Measurements from ENCODE around the gene TIMMDC1.
"Not testable (repeated sequence)": the region's sequence is repeated elsewhere in the genome, so short reads cannot be mapped to it uniquely, and the experiment has no call there.

Gene TIMMDC1

DNA sequence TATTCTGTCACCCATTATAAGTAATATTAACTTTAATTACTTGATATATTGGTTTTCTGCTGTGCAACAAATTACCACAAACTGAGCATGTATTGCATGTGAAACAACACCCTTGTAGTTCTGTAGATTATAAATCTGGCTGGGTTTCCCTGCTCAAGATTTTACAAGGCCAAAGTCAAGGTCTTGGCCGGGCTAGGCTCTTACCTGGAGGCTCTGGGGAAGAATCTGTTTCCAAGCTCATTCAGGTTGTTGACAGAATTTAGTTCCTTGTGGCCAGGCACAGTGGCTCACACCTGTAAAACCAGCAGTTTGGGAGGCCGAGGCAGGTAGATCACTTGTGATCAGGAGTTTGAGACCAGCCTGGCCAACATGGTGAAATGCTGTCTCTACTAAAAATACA, 16.3 kb downstream of the TIMMDC1 start:
- FAIRE-seq: no peak

- no peak for FAIRE-seq
Observed at GRCh38 chr3:119517112-119517511, 18.8 kb downstream of the TIMMDC1 start.

GRCh38 chr3:119518026-119518425, 19.7 kb downstream of the TIMMDC1 start:
- FAIRE-seq: no peak

DNA sequence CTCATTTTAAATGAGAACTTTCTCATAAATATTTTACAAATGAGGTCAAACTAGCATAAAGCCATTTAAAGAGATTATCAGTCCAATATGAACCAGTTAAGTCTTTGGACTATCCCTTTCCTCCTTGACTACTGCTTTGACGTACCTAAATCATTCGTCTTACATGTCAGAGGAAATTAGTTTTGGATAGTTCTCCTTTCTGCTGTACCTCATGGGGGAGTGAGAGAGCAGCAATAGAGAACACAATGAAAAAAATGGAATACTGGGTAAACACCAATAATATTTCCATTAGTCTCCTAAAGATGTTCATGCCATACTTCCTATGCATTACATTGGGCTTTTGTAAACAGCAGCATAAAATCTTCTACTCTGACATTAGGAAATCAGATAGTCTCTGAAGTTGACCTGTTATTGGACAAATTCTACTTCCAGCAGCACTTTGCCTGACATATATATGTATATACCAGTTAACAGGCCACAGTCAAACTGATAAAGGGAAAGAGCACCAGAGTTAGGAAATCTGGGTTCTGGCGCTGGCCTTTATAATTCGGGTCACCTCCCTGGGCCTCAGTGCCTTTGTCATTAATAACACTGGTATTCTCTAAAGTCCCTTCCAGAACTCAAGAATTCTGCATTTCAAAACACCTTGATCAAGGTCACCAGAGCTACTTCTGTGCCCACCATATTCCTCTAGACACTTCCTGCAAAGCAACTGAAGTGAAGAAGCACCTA, 26.8 kb downstream of the TIMMDC1 start:
- no peak for FAIRE-seq

DNA sequence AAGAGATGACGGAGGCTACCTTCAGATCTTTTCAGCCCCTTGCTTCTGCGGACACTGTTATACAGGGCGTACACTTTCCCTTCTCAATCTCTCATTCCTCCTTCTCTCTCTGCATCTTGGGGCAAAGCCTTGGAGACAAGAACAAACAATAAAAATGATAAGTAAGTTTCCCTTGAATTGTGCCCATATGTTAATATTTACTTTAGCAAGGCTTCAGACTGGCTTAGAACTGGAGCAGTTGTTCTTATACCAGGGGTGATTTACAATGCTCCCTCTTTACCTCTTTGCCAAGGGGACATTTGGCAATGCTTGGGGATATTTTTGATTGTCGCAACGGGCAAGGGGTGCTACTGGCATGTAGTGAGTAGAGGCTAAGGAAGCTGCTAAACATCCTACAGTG, 29.4 kb downstream of the TIMMDC1 start:
- FAIRE-seq: no peak

- no peak for FAIRE-seq
Observed at GRCh38 chr3:119529883-119530282, 31.5 kb downstream of the TIMMDC1 start.

- FAIRE-seq: no peak
Observed at GRCh38 chr3:119530456-119530855, 32.1 kb downstream of the TIMMDC1 start.

- FAIRE-seq: no peak
Observed at GRCh38 chr3:119531151-119531550, 32.8 kb downstream of the TIMMDC1 start.

DNA sequence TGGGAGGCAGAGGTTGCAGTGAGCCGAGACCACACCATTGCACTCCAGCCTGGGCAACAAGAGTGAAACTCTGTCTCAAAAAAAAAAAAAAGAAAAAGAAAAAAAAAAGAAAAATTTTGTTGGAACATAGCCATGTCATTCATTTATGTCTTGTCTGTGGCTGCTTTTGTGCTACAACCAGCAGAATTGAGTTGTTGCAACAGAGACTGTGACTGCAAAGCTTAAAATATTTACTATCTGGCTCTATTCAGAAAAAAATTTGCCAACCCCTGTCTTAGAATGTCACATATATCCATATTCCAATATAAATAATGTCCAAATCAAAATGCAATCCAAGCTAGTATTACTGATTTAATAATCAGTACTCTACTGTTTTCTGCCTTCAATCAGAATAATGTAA, 35.9 kb downstream of the TIMMDC1 start:
- FAIRE-seq: no peak

GRCh38 chr3:119536757-119537156, 38.4 kb downstream of the TIMMDC1 start:
- no peak for FAIRE-seq

GRCh38 chr3:119538772-119539171, 40.4 kb downstream of the TIMMDC1 start:
- no peak for FAIRE-seq

DNA sequence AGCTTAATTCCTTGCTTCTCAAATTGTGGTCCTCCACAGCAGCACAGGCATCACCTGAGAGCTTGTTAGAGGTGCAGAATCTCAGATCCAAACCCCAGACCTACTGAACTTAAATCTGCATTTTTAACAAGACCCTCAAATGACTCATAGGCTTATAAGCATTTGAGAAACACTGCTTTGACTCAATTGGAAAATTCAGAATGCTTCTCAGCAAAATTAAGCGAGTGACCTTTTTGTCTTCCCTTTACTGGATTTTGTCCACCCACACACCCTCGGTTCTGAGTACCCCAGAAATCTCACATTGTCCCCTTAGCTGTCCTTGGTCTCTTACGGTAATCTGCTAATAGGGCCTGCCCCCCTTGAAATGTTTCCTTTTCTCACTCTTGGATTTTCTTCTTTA, 43.2 kb downstream of the TIMMDC1 start:
- no peak for FAIRE-seq

DNA sequence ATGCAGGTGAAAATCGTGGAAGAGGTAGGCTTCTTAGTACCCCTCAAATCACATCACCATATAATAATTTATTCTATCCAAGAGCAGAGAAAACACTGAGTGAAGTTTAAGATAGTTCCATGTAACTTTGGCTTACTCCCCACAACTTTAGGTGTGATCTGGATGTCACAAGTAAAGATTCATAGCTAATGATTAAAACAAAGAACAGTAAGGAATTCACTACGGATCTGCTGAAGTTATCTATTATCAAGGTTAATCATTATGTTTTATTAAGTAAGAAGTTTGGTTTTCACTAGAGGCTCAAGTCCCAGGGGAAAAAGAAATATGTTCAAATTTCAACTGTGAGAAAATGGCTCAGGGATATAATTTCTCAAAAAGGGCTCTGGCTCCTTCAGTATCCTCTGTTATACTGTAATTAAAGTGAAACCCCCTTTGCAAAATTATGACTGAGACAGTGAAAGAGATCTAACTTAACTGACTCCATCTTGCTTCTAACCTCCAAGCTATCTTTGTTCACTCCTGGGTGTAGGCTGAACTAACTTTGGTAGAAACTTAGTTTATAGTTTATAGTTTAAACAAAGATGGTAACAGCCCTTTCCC, 43.9 kb downstream of the TIMMDC1 start:
- no peak for FAIRE-seq

GRCh38 chr3:119543147-119543546, 44.8 kb downstream of the TIMMDC1 start:
- no peak for FAIRE-seq

DNA sequence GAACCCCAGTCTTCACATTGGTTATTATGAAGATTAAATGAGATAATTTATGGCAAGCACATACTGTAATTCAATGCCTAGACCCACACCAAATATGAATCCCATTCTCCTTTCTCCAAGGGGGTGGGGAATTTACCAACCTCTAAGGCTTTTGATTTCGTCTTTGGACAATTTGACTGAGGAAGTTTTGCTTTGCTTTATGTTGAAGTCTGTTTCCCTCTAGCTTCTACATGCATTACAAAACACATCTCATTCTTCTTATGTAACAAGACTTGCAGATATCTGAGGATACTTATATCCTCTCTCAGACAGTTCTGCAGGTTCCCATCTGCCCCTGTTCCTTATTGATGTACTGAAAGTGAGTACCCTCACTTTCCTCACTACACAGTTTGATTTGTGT, 48.9 kb downstream of the TIMMDC1 start:
- FAIRE-seq: no peak

- no peak for FAIRE-seq
Observed at GRCh38 chr3:119548341-119548740, 50.0 kb downstream of the TIMMDC1 start.

GRCh38 chr3:119550192-119550910, 52.0 kb downstream of the TIMMDC1 start:
- FAIRE-seq: no peak

- FAIRE-seq: no peak
Observed at GRCh38 chr3:119551598-119551997, 53.3 kb downstream of the TIMMDC1 start.

- not testable (repeated sequence) for FAIRE-seq
Observed at GRCh38 chr3:119552928-119553327, 54.6 kb downstream of the TIMMDC1 start.

DNA sequence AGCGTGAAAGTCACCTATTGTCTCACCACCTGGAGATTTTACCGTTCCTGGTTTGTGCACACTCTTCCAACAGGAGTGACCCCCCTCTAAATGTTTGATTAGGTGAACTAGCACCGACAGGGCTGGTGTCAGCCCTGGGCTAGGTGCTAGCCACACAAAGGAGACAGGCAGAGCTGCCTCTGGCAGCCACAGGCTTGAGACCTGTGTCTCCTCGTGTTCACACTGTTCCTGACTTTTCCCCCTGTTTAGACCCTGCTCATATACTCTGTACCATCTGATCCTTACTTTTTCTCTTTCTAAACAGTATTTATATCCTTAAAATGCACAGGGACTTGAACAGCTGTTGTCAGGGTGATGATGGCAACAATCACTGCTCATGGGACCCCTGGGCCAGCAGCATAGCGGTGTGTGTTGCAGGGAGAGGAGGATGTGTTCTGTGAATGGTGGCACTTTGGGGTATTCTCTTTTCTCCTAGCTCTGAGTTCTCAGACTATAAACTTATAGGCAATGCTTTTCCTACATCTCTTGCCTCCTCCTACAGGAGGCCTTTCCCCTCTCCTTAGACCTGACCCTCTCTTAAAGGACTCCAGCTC, 55.6 kb downstream of the TIMMDC1 start:
- no peak for FAIRE-seq

DNA sequence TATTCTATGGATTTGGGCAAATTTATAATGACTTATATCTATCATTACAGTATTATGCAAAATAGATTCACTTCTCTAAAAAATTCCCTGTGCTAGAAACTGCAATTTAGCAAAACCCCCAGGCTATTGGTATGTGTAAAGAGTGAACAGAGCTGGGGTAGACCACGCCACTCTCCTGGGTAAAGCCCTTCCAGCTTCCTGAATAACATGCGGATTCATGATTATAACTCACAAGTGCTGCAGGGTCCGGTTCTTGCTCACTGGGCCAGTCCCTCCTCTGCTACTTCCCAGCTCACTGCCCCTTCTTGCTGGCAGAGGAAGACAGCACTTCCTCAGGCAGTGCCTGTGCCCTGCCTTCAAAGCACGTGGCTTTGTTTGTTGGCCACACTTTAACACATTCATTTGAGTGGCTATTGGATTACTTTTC, 57.0 kb downstream of the TIMMDC1 start:
- no peak for FAIRE-seq

GRCh38 chr3:119555929-119556328, 57.6 kb downstream of the TIMMDC1 start:
- no peak for FAIRE-seq

GRCh38 chr3:119557192-119557876, 59.0 kb downstream of the TIMMDC1 start:
- no peak for FAIRE-seq
